Naive thymus-derived CD4-positive, alpha-beta T cell (primary cell): ENCODE results near the gene DSCAM. TPM values are rescaled to one million over a fixed set of nuclear protein-coding genes. Genes with fewer than 3 reads are reported as not detected.

Experiments
- ATAC-seq: fragments of 150-1000 bp; cut with Tn5 transposase; 2 replicates; pipeline ENCODE4 v1.10.0; 2021; ENCODE audit warnings: mild to moderate bottlenecking, moderate library complexity
- CTCF ChIA-PET: fragments of 350-600 bp; sonication (Branson Sonifier 250); formaldehyde crosslinking; loops from one replicate; lab custom pipeline; 2021; ENCODE audit warnings: antibody characterized with exemption; lab: Charles Lee
- POLR2A ChIA-PET: fragments of 350-600 bp; sonication (Branson Sonifier 250); formaldehyde crosslinking; loops from one replicate; lab custom pipeline; 2021; ENCODE audit warnings: antibody characterized with exemption, inconsistent platforms; lab: Charles Lee
- DNase-seq, 9 donors: peaks; one replicate each; pipeline versions ENCODE4 v3.0.0 to v3.0.0-alpha.2; 2020 to 2022; ENCODE audit warnings: mixed read lengths in 1 of 9
- H3K27ac ChIP-seq: one replicate; pipeline ENCODE4 v1.7.0; 2013; ENCODE audit warnings: mild to moderate bottlenecking, low read depth, low read length, moderate library complexity
- H3K27me3 ChIP-seq, 2 donors: one replicate each; pipeline ENCODE4 v1.7.0; 2013; ENCODE audit warnings: low read length in 2 of 2, mild to moderate bottlenecking in 2 of 2, moderate library complexity in 2 of 2; ENCODE audit not compliant: control insufficient read depth in 2 of 2, insufficient read depth in 2 of 2
- H3K36me3 ChIP-seq, 3 experiments: 1 replicate in 2 of 3; 2 replicates in 1 of 3; pipeline ENCODE4 v1.7.0; 2013; ENCODE audit warnings: low read length in 3 of 3, mild to moderate bottlenecking in 3 of 3, moderate library complexity in 1 of 3; ENCODE audit not compliant: insufficient read depth in 3 of 3, control insufficient read depth in 2 of 3
- H3K4me1 ChIP-seq, 2 donors: one replicate each; pipeline ENCODE4 v1.7.0; 2013; ENCODE audit warnings: low read length in 2 of 2, mild to moderate bottlenecking in 2 of 2, moderate library complexity in 1 of 2; ENCODE audit not compliant: control insufficient read depth in 2 of 2, insufficient read depth in 2 of 2
- H3K4me3 ChIP-seq: 2 replicates; pipeline ENCODE4 v1.7.0; 2013; ENCODE audit warnings: mild to moderate bottlenecking, low read length
- H3K9me3 ChIP-seq, 3 experiments: 1 replicate in 2 of 3; 2 replicates in 1 of 3; pipeline ENCODE4 v1.7.0; 2013; ENCODE audit warnings: low read length in 3 of 3; ENCODE audit not compliant: control insufficient read depth in 2 of 3
- H3K27ac Mint-ChIP-seq, 9 donors: one replicate each; pipeline ENCODE4 v1.8.0; 2020 to 2022; ENCODE audit warnings: mixed read lengths in 9 of 9, mild to moderate bottlenecking in 8 of 9, moderate library complexity in 5 of 9, inconsistent platforms in 2 of 9
- H3K27me3 Mint-ChIP-seq, 5 donors: one replicate each; pipeline ENCODE4 v1.8.0; 2021 to 2022; ENCODE audit warnings: mixed read lengths in 5 of 5, mild to moderate bottlenecking in 1 of 5
- H3K36me3 Mint-ChIP-seq, 5 donors: one replicate each; pipeline ENCODE4 v1.8.0; 2020 to 2022; ENCODE audit warnings: mixed read lengths in 5 of 5, mild to moderate bottlenecking in 3 of 5, inconsistent platforms in 1 of 5
- H3K4me1 Mint-ChIP-seq, 7 donors: one replicate each; pipeline ENCODE4 v1.8.0; 2020 to 2022; ENCODE audit warnings: mixed read lengths in 7 of 7, mild to moderate bottlenecking in 3 of 7, inconsistent platforms in 1 of 7
- H3K4me3 Mint-ChIP-seq, 10 donors: one replicate each; pipeline ENCODE4 v1.8.0; 2020 to 2022; ENCODE audit warnings: mild to moderate bottlenecking in 10 of 10, mixed read lengths in 10 of 10, moderate library complexity in 6 of 10, inconsistent platforms in 2 of 10
- H3K9me3 Mint-ChIP-seq, 11 donors: one replicate each; pipeline ENCODE4 v1.8.0; 2020 to 2022; ENCODE audit warnings: mixed read lengths in 11 of 11, mild to moderate bottlenecking in 4 of 11, inconsistent platforms in 1 of 11, moderate library complexity in 1 of 11
- intact Hi-C, 2 donors: fragments of 100-400 bp; cut with micrococcal nuclease; formaldehyde crosslinking; loops; one replicate each; pipeline ENCODE4 v1.15.1; 2023
- polyA plus RNA-seq, 2 donors: library from polyadenylated mRNA; unstranded; fragments of 300-500 nt; fragmentation: Illumina TruSeq; gene quantifications; one replicate each; pipeline ENCODE4 v1.2.3, GENCODE V29; 2021
- total RNA-seq, 6 experiments: library from RNA in 5 of 6; stranded (reverse) in 5 of 6; gene quantifications; 1 replicate in 5 of 6; 2 replicates in 1 of 6; pipeline ENCODE4 v1.2.3 and lab custom pipeline; 2021 to 2026

The DSCAM gene
- total and polyA plus RNA-seq, 7 experiments from 2014 or later: not detected

GRCh38 chr21:40299451-40299850 is 547.5 kb downstream of the DSCAM start:
- ChIA-PET POLR2A (no interaction called here), CTCF (no interaction called here)
- Mint-ChIP-seq H3K36me3 (peaks cover 0 to 4% (median 0%) of the 10 kb centered on the region in 5 donors), H3K9me3 (peaks cover 1 to 31% (median 10%) of the 10 kb centered on the region in 11 donors), H3K4me3 (no peak overlapping the region), H3K27me3 (peaks cover 0 to 4% (median 0%) of the 10 kb centered on the region in 5 donors), H3K4me1 (no peaks in the 10 kb centered on the region), H3K27ac (no peak overlapping the region)
- Histone ChIP-seq H3K27ac (no peak overlapping the region), H3K9me3 (no peaks in the 10 kb centered on the region), H3K4me3 (no peak overlapping the region), H3K36me3 (no peaks in the 10 kb centered on the region), H3K27me3 (no peaks in the 10 kb centered on the region), H3K4me1 (no peaks in the 10 kb centered on the region)
- ATAC-seq (no peak), DNase-seq (no peak)
- intact Hi-C loops: no loop called here

GRCh38 chr21:40294345-40294744 is 552.6 kb downstream of the DSCAM start:
- DNase-seq (no peak), ATAC-seq (no peak)
- H3K27me3 ChIP-seq: no peaks in the 10 kb centered on the region
- no peaks in the 10 kb centered on the region for H3K27me3 Mint-ChIP-seq
- no peak overlapping the region for H3K4me3 Mint-ChIP-seq
- no peaks in the 10 kb centered on the region for H3K36me3 ChIP-seq
- H3K9me3 Mint-ChIP-seq: peaks cover 0 to 9% (median 0%) of the 10 kb centered on the region in 11 donors
- ChIA-PET POLR2A (no interaction called here), CTCF (no interaction called here)
- no peaks in the 10 kb centered on the region for H3K9me3 ChIP-seq
- H3K27ac ChIP-seq: no peak overlapping the region
- H3K4me3 ChIP-seq: no peak overlapping the region
- intact Hi-C loops: no loop called here
- no peaks in the 10 kb centered on the region for H3K4me1 ChIP-seq
- H3K27ac Mint-ChIP-seq: no peak overlapping the region
- no peaks in the 10 kb centered on the region for H3K36me3 Mint-ChIP-seq
- no peaks in the 10 kb centered on the region for H3K4me1 Mint-ChIP-seq

DNA sequence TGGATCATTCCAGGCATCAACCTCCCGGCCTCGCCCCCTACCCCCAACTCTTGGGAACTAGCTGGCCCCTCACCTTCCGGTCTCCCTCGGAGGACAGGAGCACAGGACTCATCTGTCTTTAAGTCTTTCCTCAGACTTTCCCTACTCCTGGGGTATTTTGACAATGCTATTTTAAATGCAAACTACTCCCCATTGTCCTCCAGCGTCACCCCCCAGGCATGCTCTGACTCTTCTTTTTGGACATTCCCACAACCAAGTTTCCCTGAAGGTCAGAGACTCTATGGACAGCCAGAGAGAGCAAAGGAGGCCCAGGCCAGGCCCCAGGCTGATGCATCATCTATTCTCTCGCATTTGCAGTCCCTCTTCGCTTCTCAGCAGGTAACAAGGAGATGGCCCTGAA is 555.4 kb downstream of the DSCAM start:
- intact Hi-C loops: no loop called here
- no peaks in the 10 kb centered on the region for H3K36me3 ChIP-seq
- no peaks in the 10 kb centered on the region for H3K36me3 Mint-ChIP-seq
- peaks cover 0 to 4% (median 0%) of the 10 kb centered on the region in 5 donors for H3K27me3 Mint-ChIP-seq
- no peak for DNase-seq
- H3K27ac ChIP-seq: no peak overlapping the region
- H3K9me3 ChIP-seq: no peaks in the 10 kb centered on the region
- ATAC-seq: no peak
- no peak overlapping the region for H3K4me3 Mint-ChIP-seq
- H3K27ac Mint-ChIP-seq: no peak overlapping the region
- POLR2A ChIA-PET: no interaction called here
- H3K4me1 Mint-ChIP-seq: no peaks in the 10 kb centered on the region
- H3K4me3 ChIP-seq: no peak overlapping the region
- H3K27me3 ChIP-seq: no peaks in the 10 kb centered on the region
- no peaks in the 10 kb centered on the region for H3K4me1 ChIP-seq
- H3K9me3 Mint-ChIP-seq: peaks cover 0 to 7% (median 0%) of the 10 kb centered on the region in 11 donors
- CTCF ChIA-PET: no interaction called here

GRCh38 chr21:40284409-40284808 is 562.5 kb downstream of the DSCAM start:
- Histone ChIP-seq H3K4me3 (no peak overlapping the region), H3K27ac (no peak overlapping the region), H3K27me3 (no peaks in the 10 kb centered on the region), H3K36me3 (no peaks in the 10 kb centered on the region), H3K4me1 (no peaks in the 10 kb centered on the region), H3K9me3 (no peaks in the 10 kb centered on the region)
- DNase-seq (no peak), ATAC-seq (no peak)
- peaks cover 0 to 10% (median 4%) of the 10 kb centered on the region in 11 donors for H3K9me3 Mint-ChIP-seq
- no peak overlapping the region for H3K4me3 Mint-ChIP-seq
- H3K27me3 Mint-ChIP-seq: peaks cover 0 to 20% (median 0%) of the 10 kb centered on the region in 5 donors
- no peak overlapping the region for H3K27ac Mint-ChIP-seq
- no peaks in the 10 kb centered on the region for H3K4me1 Mint-ChIP-seq
- peaks cover 0 to 4% (median 0%) of the 10 kb centered on the region in 5 donors for H3K36me3 Mint-ChIP-seq
- POLR2A ChIA-PET: no interaction called here
- intact Hi-C loops: no loop called here
- CTCF ChIA-PET: no interaction called here

DNA sequence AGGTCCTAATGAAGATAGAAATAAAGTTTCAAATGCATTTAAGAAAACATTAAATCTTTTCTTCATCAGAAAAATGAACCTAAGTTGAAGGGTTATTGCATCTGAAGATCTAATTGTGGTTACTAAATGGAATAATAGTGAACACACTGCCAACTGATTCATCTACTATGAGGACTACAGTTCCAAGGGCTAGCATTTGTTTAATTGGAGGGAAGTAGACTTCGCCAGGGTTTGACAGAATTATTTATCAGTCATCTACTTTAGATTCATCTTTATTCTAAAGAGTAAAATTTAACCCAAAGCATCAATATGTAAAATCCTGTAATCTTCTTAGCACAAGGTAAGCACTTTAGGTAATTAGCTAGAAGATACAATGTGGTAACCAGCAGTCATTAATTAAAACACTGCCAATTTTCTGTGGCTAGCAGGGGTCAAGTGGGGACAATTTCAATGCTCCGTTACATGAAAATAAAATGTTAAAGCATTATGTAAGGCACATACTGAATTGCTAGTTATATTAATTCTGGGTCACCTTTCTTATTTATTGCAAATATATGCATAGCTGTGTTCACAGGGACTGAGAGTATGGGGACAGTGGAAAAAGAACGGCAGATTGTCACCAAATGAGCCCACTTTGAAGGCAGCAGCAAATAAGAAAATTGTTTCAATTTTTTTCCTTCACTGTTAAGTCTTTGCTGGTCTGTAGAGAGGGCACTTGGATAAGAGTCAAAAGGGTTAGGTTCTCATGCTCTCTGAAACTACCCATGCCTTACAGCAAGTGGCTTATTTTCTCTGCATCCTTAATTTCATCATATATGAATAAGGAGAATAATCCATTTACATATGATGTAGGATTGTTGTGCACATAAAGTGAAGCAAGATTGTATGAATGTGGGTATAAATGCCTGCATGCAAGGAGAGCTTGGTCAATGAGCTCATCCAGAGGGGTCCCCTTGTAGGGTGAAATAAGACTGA is 563.8 kb downstream of the DSCAM start:
- Histone ChIP-seq H3K4me1 (no peaks in the 10 kb centered on the region), H3K36me3 (no peaks in the 10 kb centered on the region), H3K4me3 (no peak overlapping the region), H3K27me3 (no peaks in the 10 kb centered on the region), H3K9me3 (no peaks in the 10 kb centered on the region), H3K27ac (no peak overlapping the region)
- ATAC-seq (no peak), DNase-seq (no peak)
- Mint-ChIP-seq H3K27ac (no peak overlapping the region), H3K27me3 (peaks cover 0 to 15% (median 0%) of the 10 kb centered on the region in 5 donors), H3K4me3 (no peak overlapping the region), H3K4me1 (no peaks in the 10 kb centered on the region), H3K9me3 (peaks cover 0 to 9% (median 4%) of the 10 kb centered on the region in 11 donors), H3K36me3 (peaks cover 0 to 4% (median 0%) of the 10 kb centered on the region in 5 donors)
- ChIA-PET CTCF (no interaction called here), POLR2A (no interaction called here)
- intact Hi-C loops: no loop called here

DNA sequence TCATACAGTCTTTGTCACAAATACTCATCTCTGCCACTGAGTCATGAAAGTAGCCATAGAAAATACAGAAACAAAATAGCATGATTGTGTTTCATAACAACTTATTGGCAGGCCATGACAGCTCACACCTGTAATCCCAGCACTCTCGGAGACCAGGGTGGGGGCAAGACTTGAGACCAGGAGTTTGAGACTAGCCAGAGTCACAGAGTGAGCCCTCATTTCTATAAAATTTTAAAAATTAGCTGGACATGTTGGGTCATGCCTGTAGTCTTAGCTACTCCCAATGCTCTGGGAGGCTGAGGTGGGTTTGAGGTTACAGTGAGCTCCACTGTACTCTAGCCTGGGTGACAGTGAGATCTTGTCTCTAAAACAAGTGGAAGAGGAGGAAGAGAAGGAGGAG is 568.6 kb downstream of the DSCAM start:
- H3K9me3 ChIP-seq: no peaks in the 10 kb centered on the region
- no peak overlapping the region for H3K4me3 ChIP-seq
- no peak overlapping the region for H3K4me3 Mint-ChIP-seq
- no peaks in the 10 kb centered on the region for H3K27me3 ChIP-seq
- H3K4me1 ChIP-seq: no peaks in the 10 kb centered on the region
- H3K9me3 Mint-ChIP-seq: peaks cover 0 to 3% (median 0%) of the 10 kb centered on the region in 11 donors
- intact Hi-C loops: no loop called here
- DNase-seq (no peak), ATAC-seq (no peak)
- H3K27ac Mint-ChIP-seq: no peak overlapping the region
- no peak overlapping the region for H3K27ac ChIP-seq
- ChIA-PET POLR2A (no interaction called here), CTCF (no interaction called here)
- H3K36me3 Mint-ChIP-seq: no peaks in the 10 kb centered on the region
- H3K4me1 Mint-ChIP-seq: no peaks in the 10 kb centered on the region
- H3K27me3 Mint-ChIP-seq: peaks cover 0 to 5% (median 0%) of the 10 kb centered on the region in 5 donors
- no peaks in the 10 kb centered on the region for H3K36me3 ChIP-seq
